Stimulated activated effector memory CD8-positive, alpha-beta T cell treated with anti-CD3 and anti-CD28 coated beads, Interleukin-12 subunit alpha, Interleukin-12 subunit beta, amount 100 ng/mL, for 72 hours (primary cell): ENCODE measurements around the gene HEPACAM.

Source experiments
- ATAC-seq: fragments of 150-1000 bp; cut with Tn5 transposase; 2 replicates; pipeline ENCODE4 v1.10.0; 2021
- DNase-seq, 2 donors: peaks; one replicate each; pipeline ENCODE4 v3.0.0; 2021 to 2022; ENCODE audit warnings: low spot score in 2 of 2
- H3K27ac Mint-ChIP-seq: one replicate; pipeline ENCODE4 v1.8.0; 2022; ENCODE audit warnings: mild to moderate bottlenecking, mixed read lengths
- H3K36me3 Mint-ChIP-seq: one replicate; pipeline ENCODE4 v1.8.0; 2022; ENCODE audit warnings: mild to moderate bottlenecking, mixed read lengths
- H3K4me1 Mint-ChIP-seq: one replicate; pipeline ENCODE4 v1.8.0; 2022; ENCODE audit warnings: mixed read lengths
- H3K4me3 Mint-ChIP-seq: one replicate; pipeline ENCODE4 v1.8.0; 2022; ENCODE audit warnings: mild to moderate bottlenecking, mixed read lengths
- H3K9me3 Mint-ChIP-seq: one replicate; pipeline ENCODE4 v1.8.0; 2022; ENCODE audit warnings: mixed read lengths

Gene HEPACAM

DNA sequence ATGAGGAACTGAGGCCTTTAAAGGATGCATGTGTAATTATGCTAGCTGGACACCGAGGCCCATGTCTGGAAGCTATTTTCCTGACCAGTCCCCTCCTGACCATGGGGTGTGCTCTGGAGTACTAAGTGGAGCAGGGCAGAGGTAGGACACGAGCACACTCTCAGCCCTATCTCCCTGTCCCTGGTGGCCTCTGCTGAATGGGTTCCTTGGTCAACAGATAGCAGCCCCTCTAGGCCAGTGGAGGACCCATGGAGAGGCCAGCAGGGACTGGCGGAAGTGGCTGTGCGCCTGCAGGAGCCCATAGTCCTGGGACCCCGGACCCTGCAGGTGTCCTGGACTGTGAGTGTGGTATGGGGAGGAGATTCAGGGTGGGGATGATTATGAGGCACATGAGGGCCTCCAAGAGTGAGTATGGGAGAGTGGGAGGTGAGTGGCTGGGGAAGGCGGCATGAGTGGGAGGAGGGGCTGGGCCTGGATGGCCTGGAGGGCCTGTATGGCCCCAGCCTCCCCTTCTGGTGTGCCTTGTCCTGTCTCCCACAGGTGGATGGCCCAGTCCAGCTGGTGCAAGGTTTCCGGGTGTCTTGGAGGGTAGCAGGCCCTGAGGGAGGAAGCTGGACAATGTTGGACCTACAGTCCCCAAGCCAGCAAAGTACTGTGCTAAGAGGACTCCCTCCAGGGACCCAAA, 61.1 kb downstream of the HEPACAM start:
- H3K36me3 Mint-ChIP-seq = no peaks in the 10 kb centered on the region
- no peak for DNase-seq
- no peaks in the 10 kb centered on the region for H3K9me3 Mint-ChIP-seq
- ATAC-seq = no peak
- peaks cover 22% of the 10 kb centered on the region for H3K4me1 Mint-ChIP-seq
- no peak overlapping the region for H3K27ac Mint-ChIP-seq
- peak overlapping the region; percentile 71 for H3K4me3 Mint-ChIP-seq

GRCh38 chr11:124873951-124874350, 61.9 kb downstream of the HEPACAM start:
- H3K27ac Mint-ChIP-seq = no peak overlapping the region
- H3K9me3 Mint-ChIP-seq = no peaks in the 10 kb centered on the region
- H3K36me3 Mint-ChIP-seq = no peaks in the 10 kb centered on the region
- ATAC-seq = no peak
- H3K4me3 Mint-ChIP-seq = no peak overlapping the region
- H3K4me1 Mint-ChIP-seq = peaks cover 28% of the 10 kb centered on the region
- no peak for DNase-seq

DNA sequence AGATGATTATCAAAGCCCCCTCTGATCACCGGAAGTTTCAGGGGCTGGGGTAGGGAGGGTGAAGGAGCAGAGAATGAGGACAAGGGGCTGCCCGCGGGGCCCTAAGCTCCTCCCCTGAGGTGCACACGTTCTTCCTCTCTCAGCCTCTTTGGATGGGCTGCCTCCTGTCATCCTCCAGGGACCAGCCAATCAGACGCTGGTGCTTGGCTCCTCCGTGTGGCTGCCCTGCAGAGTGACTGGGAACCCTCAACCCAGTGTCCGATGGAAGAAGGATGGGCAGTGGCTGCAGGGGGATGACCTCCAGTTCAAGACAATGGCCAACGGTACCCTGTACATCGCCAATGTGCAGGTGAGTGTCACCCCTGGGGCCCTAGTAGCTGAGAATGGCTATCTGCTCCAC, 63.1 kb downstream of the HEPACAM start:
- H3K9me3 Mint-ChIP-seq = no peaks in the 10 kb centered on the region
- ATAC-seq (no peak), DNase-seq (no peak)
- no peak overlapping the region for H3K4me3 Mint-ChIP-seq
- H3K4me1 Mint-ChIP-seq = peaks cover 36% of the 10 kb centered on the region
- no peaks in the 10 kb centered on the region for H3K36me3 Mint-ChIP-seq
- H3K27ac Mint-ChIP-seq = no peak overlapping the region

DNA sequence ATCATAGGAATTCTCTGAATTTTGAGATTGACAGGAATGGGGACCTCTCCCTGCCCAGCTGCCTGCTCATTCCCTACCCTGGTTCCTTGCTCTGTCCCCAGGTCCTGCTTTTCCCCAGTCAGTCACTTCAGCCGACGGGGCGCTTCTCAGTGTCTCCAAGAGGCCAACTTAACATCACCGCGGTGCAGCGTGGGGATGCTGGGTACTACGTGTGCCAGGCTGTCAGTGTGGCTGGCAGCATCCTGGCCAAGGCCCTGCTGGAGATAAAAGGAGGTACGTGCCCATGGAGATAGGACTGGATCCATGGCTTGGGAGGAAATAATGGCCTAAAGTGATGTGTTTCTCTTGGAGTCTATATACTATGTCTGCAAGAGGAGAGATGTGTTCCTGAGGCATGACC, 63.6 kb downstream of the HEPACAM start:
- H3K9me3 Mint-ChIP-seq = no peaks in the 10 kb centered on the region
- no peaks in the 10 kb centered on the region for H3K36me3 Mint-ChIP-seq
- ATAC-seq (no peak), DNase-seq (no peak)
- no peak overlapping the region for H3K4me3 Mint-ChIP-seq
- H3K27ac Mint-ChIP-seq = no peak overlapping the region
- peaks cover 36% of the 10 kb centered on the region for H3K4me1 Mint-ChIP-seq

GRCh38 chr11:124870430-124870829, 65.4 kb downstream of the HEPACAM start:
- ATAC-seq = no peak
- Mint-ChIP-seq H3K36me3 (no peaks in the 10 kb centered on the region), H3K9me3 (no peaks in the 10 kb centered on the region), H3K4me3 (no peak overlapping the region), H3K27ac (no peak overlapping the region), H3K4me1 (peaks cover 45% of the 10 kb centered on the region)
- no peak for DNase-seq

GRCh38 chr11:124869856-124870387, 65.9 kb downstream of the HEPACAM start:
- no peak for ATAC-seq
- DNase-seq = no peak
- Mint-ChIP-seq H3K27ac (no peak overlapping the region), H3K9me3 (no peaks in the 10 kb centered on the region), H3K36me3 (no peaks in the 10 kb centered on the region), H3K4me3 (no peak overlapping the region), H3K4me1 (peaks cover 40% of the 10 kb centered on the region)

GRCh38 chr11:124869331-124869730, 66.5 kb downstream of the HEPACAM start:
- peaks cover 39% of the 10 kb centered on the region for H3K4me1 Mint-ChIP-seq
- ATAC-seq = no peak
- DNase-seq = no peak
- H3K4me3 Mint-ChIP-seq = no peak overlapping the region
- H3K9me3 Mint-ChIP-seq = no peaks in the 10 kb centered on the region
- no peaks in the 10 kb centered on the region for H3K36me3 Mint-ChIP-seq
- H3K27ac Mint-ChIP-seq = no peak overlapping the region
